Thoracic aorta (tissue), 2 donors: ENCODE data around the gene SCPEP1. TPM values are rescaled to one million over a fixed set of nuclear protein-coding genes. Genes with fewer than 3 reads are reported as not detected.
A peak's percentile ranks its signal among the peaks of the same experiment; 100 is the strongest.
"Not testable (repeated sequence)": the region's sequence is repeated elsewhere in the genome, so short reads cannot be mapped to it uniquely, and the experiment has no call there.

Source experiments
- ATAC-seq: fragments of 150-250 bp; one replicate; pipeline ENCODE4 v1.8.0; 2017; ENCODE audit warnings: low read depth; ENCODE audit not compliant: insufficient number of reproducible peaks, low FRiP score
- DNase-seq: peaks from one replicate; pipeline ENCODE4 v3.0.0-alpha.2; 2020; ENCODE audit warnings: low spot score
- H3K27ac ChIP-seq, 2 donors: fragments of 200-600 bp; sonication (generic); 1 replicate in 1 of 2; 2 replicates in 1 of 2; pipeline ENCODE4 v1.5.1; 2016; ENCODE audit warnings: mild to moderate bottlenecking in 2 of 2, moderate library complexity in 2 of 2
- H3K27me3 ChIP-seq: fragments of 200-600 bp; sonication (generic); replicated peaks from 2 replicates; pipeline ENCODE4 v1.6.0; 2016; ENCODE audit warnings: mild to moderate bottlenecking; ENCODE audit not compliant: insufficient read depth
- H3K36me3 ChIP-seq: fragments of 200-600 bp; sonication (generic); one replicate; pipeline ENCODE4 v1.5.1; 2016
- H3K4me1 ChIP-seq, 2 donors: fragments of 200-600 bp; sonication (generic); 1 replicate in 1 of 2; 2 replicates in 1 of 2; pipeline versions ENCODE4 v1.5.1 to v1.6.0; 2016; ENCODE audit warnings: low read depth in 2 of 2, mild to moderate bottlenecking in 1 of 2; ENCODE audit not compliant: control insufficient read depth in 1 of 2
- H3K4me3 ChIP-seq: fragments of 200-600 bp; sonication (generic); 2 replicates; pipeline ENCODE4 v1.5.1; 2016; ENCODE audit warnings: mild to moderate bottlenecking
- H3K9me3 ChIP-seq: fragments of 200-600 bp; sonication (generic); 2 replicates; pipeline ENCODE4 v1.5.1; 2016
- CTCF ChIP-seq: fragments of 200-600 bp; sonication (generic); IDR thresholded peaks from one replicate; pipeline ENCODE4 v1.5.1; 2019; ENCODE audit warnings: antibody characterized with exemption
- total RNA-seq, 2 donors: library from RNA; depleted of rRNA; stranded (reverse); fragments of >200 nt; gene quantifications; one replicate each; pipeline versions ENCODE4 v1.1.0 to v1.2.3, GENCODE V29; 2016

Gene SCPEP1
- total RNA-seq, 2 donors from 2014 or later: 91.1 to 112 TPM

- H3K36me3 ChIP-seq: no peaks in the 10 kb centered on the region
- no peak overlapping the region for H3K27ac ChIP-seq
- no peak overlapping the region for H3K4me3 ChIP-seq
- no peaks in the 10 kb centered on the region for H3K9me3 ChIP-seq
- no peak for ATAC-seq
- no peak for DNase-seq
- TF ChIP-seq CTCF: no peak
- H3K27me3 ChIP-seq: no peaks in the 10 kb centered on the region
- H3K4me1 ChIP-seq: peaks cover 9 to 18% of the 10 kb centered on the region in 2 donors
These were observed 2.3 kb upstream of the SCPEP1 start for GRCh38 chr17:56975656-56976055.

- no peaks in the 10 kb centered on the region for H3K36me3 ChIP-seq
- ATAC-seq: no peak
- H3K4me3 ChIP-seq: peak overlapping the region; percentile 93
- H3K27me3 ChIP-seq: no peaks in the 10 kb centered on the region
- no peak for TF ChIP-seq CTCF
- no peak for DNase-seq
- H3K9me3 ChIP-seq: no peaks in the 10 kb centered on the region
- H3K27ac ChIP-seq: no peak overlapping the region
- H3K4me1 ChIP-seq: peaks cover 9 to 18% of the 10 kb centered on the region in 2 donors
These were observed 856 bp upstream of the SCPEP1 start for GRCh38 chr17:56976941-56977608.

- no peak for TF ChIP-seq CTCF
These were observed 635 bp downstream of the SCPEP1 start for GRCh38 chr17:56978441-56979090.

GRCh38 chr17:56979091-56979480, 1.2 kb downstream of the SCPEP1 start:
- no peaks in the 10 kb centered on the region for H3K9me3 ChIP-seq
- ATAC-seq: no peak
- no peaks in the 10 kb centered on the region for H3K27me3 ChIP-seq
- H3K27ac ChIP-seq: peak overlapping the region in 1 of 2 donors; percentile 55
- peaks cover 9 to 18% of the 10 kb centered on the region in 2 donors for H3K4me1 ChIP-seq
- no peak for DNase-seq
- H3K36me3 ChIP-seq: peaks cover 1% of the 10 kb centered on the region
- no peak for TF ChIP-seq CTCF
- H3K4me3 ChIP-seq: peak overlapping the region; percentile 93

More at GRCh38 chr17:56978441-56979090, 635 bp downstream of the SCPEP1 start:
- no peak for ATAC-seq
- DNase-seq: no peak
- H3K36me3 ChIP-seq: no peaks in the 10 kb centered on the region
- H3K4me3 ChIP-seq: peak overlapping the region; percentile 93
- H3K27ac ChIP-seq: peak overlapping the region; percentile 42 to 55
- H3K27me3 ChIP-seq: no peaks in the 10 kb centered on the region
- H3K4me1 ChIP-seq: peaks cover 9 to 18% of the 10 kb centered on the region in 2 donors
- no peaks in the 10 kb centered on the region for H3K9me3 ChIP-seq

- ATAC-seq, DNase-seq, H3K4me3 ChIP-seq, H3K27ac ChIP-seq, H3K27me3 ChIP-seq, H3K9me3 ChIP-seq: not testable (repeated sequence)
- Histone ChIP-seq H3K4me1 (peaks cover 9 to 18% of the 10 kb centered on the region in 2 donors), H3K36me3 (peaks cover 12% of the 10 kb centered on the region)
These were observed 2.6 kb downstream of the SCPEP1 start for GRCh38 chr17:56980526-56980925.
